Left lung (tissue), 10 donors: Measurements from ENCODE around the gene PXDN. TPM values are rescaled to one million over a fixed set of nuclear protein-coding genes. Genes with fewer than 3 reads are reported as not detected.

Experiments used
- ATAC-seq: fragments of 200-7000 bp; cut with Tn5 transposase; one replicate; pipeline ENCODE4 v1.9.1; 2020; ENCODE audit warnings: moderate library complexity
- DNase-seq, 4 donors: peaks; one replicate each; pipeline ENCODE4 v3.0.0-alpha.2; 2013 to 2020
- H3K27ac ChIP-seq, 2 donors: fragments of 200-600 bp; sonication (generic) in 1 of 2; one replicate each; pipeline versions ENCODE4 v1.5.0 to v1.8.0; 2020 to 2021
- H3K27me3 ChIP-seq, 2 donors: fragments of 200-600 bp; sonication (generic) in 1 of 2; one replicate each; pipeline versions ENCODE4 v1.5.0 to v1.8.0; 2020 to 2021
- H3K36me3 ChIP-seq, 2 donors: fragments of 200-600 bp; sonication (generic) in 1 of 2; one replicate each; pipeline versions ENCODE4 v1.5.0 to v1.8.0; 2020 to 2021
- H3K4me1 ChIP-seq, 2 donors: fragments of 200-600 bp; one replicate each; pipeline ENCODE4 v1.8.0; 2021
- H3K4me3 ChIP-seq, 2 donors: fragments of 200-600 bp; sonication (generic) in 1 of 2; one replicate each; pipeline versions ENCODE4 v1.5.0 to v1.8.0; 2020 to 2021; ENCODE audit warnings: mild to moderate bottlenecking in 1 of 2
- H3K9me3 ChIP-seq, 2 donors: fragments of 200-600 bp; sonication (generic) in 1 of 2; one replicate each; pipeline versions ENCODE4 v1.5.0 to v1.8.0; 2020 to 2021
- CTCF ChIP-seq, 2 donors: fragments of 200-600 bp; sonication (generic) in 1 of 2; IDR thresholded peaks; one replicate each; pipeline versions ENCODE4 v1.5.0 to v1.8.0; 2021; ENCODE audit warnings: antibody characterized with exemption in 2 of 2
- intact Hi-C, 2 donors: fragments of 100-400 bp; cut with DNase I; formaldehyde crosslinking; loops; one replicate each; pipeline versions ENCODE4 v1.11.2 to v1.14.2; 2022
- polyA plus RNA-seq, 6 donors: library from polyadenylated mRNA; unstranded; fragments of 120-200 nt; gene quantifications; one replicate each; pipeline ENCODE4 v1.2.1, GENCODE V29; 2013; ENCODE audit not compliant: insufficient read length in 6 of 6
- total RNA-seq, 2 donors: library from RNA; stranded (reverse); fragmentation: NEBNext Ultra II Directional; extraction: Animal tissue kit (Norgen Biotek cat#: 25700); gene quantifications; one replicate each; pipeline ENCODE4 v1.2.1, GENCODE V29; 2021
- donor health status: DM: no; HTN: yes; CAD: no.
- donor health status: DM: no; HTN: no; CAD: no.

Gene PXDN
- total and polyA plus RNA-seq, 8 donors, result 44.8 to 215 (median 174) TPM

- TF ChIP-seq CTCF (IDR thresholded peaks at IDR 0.05), result no peak
- Histone ChIP-seq H3K4me1 (peaks cover 6 to 20% of the 10 kb centered on the region in 2 donors), H3K36me3 (no peaks in the 10 kb centered on the region), H3K27me3 (peaks cover 0 to 8% of the 10 kb centered on the region in 2 donors), H3K27ac (peak overlapping the region in 1 of 2 donors; percentile 8), H3K9me3 (no peaks in the 10 kb centered on the region), H3K4me3 (no peak overlapping the region)
- intact Hi-C loops, result no loop called here
- DNase-seq (no peak), ATAC-seq (no peak)
Observed at GRCh38 chr2:1607236-1607920, 136.9 kb downstream of the PXDN start.

DNA sequence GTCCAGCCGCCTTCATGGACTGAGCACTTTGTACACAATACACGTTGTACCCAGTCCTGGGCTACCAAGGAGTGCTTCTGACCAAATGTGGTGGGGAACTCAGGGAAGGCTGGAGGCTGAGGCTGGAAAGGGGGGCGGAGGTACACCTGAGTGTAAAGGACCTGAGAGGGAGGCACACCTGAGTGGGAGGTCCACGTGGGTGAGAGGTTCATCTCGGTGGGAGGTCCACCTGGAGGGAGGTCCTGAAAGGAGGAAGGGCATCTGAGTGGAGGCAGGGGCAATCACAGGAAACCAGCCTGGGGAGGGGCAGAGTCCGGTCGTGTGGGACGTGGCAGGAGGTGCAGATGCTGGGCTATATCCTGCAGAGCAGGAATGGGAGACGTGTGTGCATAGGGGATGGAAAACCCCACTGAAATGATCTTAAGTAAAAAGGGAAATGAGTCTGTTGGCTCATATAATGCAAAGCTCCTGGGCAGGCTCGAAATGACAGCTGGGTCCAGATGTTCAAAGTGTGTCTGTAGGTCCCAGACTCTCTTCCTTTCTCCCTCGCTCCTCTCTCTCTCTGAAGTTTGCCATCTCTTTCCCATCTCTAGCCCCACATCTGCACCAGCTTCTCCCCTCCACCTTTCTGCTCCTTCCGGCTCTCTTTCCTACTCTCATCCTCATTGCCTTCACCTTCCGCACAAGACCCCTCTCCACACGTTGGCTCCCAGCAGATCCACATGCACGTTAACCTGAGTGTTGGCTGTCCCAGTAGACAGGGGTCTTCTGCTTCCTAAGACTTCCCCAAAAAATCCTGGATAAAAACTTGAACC, 137.7 kb downstream of the PXDN start:
- intact Hi-C loops, result no loop called here
- no peak for ATAC-seq
- Histone ChIP-seq H3K9me3 (no peaks in the 10 kb centered on the region), H3K27ac (peak overlapping the region in 1 of 2 donors; percentile 46), H3K36me3 (no peaks in the 10 kb centered on the region), H3K4me3 (no peak overlapping the region), H3K4me1 (peaks cover 6 to 20% of the 10 kb centered on the region in 2 donors), H3K27me3 (peaks cover 0 to 8% of the 10 kb centered on the region in 2 donors)
- peak in 2 of 4 donors; percentile 51 to 78 for DNase-seq
- no peak for TF ChIP-seq CTCF (IDR thresholded peaks at IDR 0.05)

GRCh38 chr2:1606046-1606400, 138.3 kb downstream of the PXDN start:
- TF ChIP-seq CTCF (IDR thresholded peaks at IDR 0.05), result no peak
- intact Hi-C loops, result no loop called here
- Histone ChIP-seq H3K27me3 (peaks cover 0 to 8% of the 10 kb centered on the region in 2 donors), H3K36me3 (no peaks in the 10 kb centered on the region), H3K9me3 (no peaks in the 10 kb centered on the region), H3K4me1 (peaks cover 6 to 20% of the 10 kb centered on the region in 2 donors), H3K4me3 (no peak overlapping the region), H3K27ac (peak overlapping the region; percentile 44 to 46)
- DNase-seq, result no peak
- no peak for ATAC-seq

DNA sequence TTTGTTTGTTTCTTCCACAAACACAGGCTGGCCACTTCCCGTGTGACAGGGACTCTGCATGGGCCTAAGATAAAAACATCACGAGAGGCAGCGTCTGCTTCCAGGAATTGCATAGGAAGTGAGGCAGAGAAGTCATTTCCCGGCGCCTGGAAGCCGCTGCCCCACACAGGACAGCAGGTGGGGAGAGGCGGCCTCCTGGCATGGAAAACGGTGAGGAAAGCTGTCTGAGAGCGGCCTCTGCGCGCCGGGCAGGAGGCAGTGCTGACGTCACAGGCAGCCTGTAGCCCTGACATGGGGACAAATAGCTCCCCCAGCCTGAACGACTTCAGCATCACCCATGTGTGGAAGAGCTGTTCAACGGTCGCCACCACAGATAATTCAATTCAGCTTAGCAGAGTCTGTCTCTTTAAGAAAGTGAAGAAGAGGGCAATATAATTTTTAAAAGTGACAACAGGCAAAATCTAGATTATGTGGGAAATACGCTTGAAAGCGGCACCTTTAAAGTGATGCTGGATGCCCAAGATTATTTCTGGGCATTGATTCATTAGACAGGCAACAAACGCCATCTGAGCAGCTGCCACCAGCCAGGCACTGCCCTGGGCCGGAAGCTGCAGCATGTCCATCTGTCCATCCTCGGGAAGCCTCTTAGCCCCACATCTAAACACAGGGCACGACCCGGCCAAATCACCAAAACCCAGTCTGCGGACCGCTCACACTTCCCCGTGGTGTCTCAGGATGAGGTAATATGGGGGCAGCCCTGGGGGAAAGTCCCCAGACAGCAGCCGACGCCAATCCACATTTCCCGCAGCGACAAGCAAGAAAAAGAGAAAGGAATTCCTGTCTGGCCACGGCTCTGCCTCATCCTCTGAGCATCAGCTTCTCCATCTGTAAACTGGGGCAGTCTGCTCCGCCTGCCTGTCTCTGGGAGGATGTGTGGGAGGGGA, 138.9 kb downstream of the PXDN start:
- peaks cover 0 to 8% of the 10 kb centered on the region in 2 donors for H3K27me3 ChIP-seq
- DNase-seq, result peak in 2 of 4 donors; percentile 20 to 44
- no peak for TF ChIP-seq CTCF (IDR thresholded peaks at IDR 0.05)
- H3K27ac ChIP-seq, result peak overlapping the region; percentile 44 to 46
- H3K4me3 ChIP-seq, result no peak overlapping the region
- intact Hi-C loops, result no loop called here
- peaks cover 6 to 20% of the 10 kb centered on the region in 2 donors for H3K4me1 ChIP-seq
- H3K9me3 ChIP-seq, result no peaks in the 10 kb centered on the region
- no peaks in the 10 kb centered on the region for H3K36me3 ChIP-seq
- ATAC-seq, result peak; percentile 48
